Measurements from ENCODE around the gene CAMK2D. TPM values are rescaled to one million over a fixed set of nuclear protein-coding genes. Genes with fewer than 3 reads are reported as not detected.
"Not testable (repeated sequence)": the region's sequence is repeated elsewhere in the genome, so short reads cannot be mapped to it uniquely, and the experiment has no call there.

Gene CAMK2D
- polyA plus RNA-seq, 3 donors: 71.4 to 80.6 (median 79.8) TPM

DNA sequence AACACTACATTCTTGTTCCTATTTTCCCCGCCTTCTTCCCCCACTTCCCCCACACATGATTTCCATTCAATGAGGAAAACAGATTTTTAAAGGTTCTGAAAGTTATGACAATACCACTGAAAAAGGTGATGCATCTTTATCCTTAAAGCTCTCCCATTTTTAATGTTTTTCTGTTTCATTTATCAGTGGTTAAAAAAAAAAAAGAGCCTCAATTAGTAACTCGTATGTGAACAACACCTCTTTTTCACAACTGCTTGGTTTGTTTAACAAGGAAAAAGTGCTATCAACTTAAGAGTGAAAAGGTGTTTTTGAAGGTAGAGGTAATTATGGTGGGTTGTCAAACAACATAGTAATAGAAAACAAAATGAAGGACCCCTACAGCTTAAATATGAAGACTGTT lies 8.2 kb upstream of the CAMK2D start:
- no peak for DNase-seq

GRCh38 chr4:113768952-113769351 lies 7.4 kb upstream of the CAMK2D start:
- DNase-seq: no peak

DNA sequence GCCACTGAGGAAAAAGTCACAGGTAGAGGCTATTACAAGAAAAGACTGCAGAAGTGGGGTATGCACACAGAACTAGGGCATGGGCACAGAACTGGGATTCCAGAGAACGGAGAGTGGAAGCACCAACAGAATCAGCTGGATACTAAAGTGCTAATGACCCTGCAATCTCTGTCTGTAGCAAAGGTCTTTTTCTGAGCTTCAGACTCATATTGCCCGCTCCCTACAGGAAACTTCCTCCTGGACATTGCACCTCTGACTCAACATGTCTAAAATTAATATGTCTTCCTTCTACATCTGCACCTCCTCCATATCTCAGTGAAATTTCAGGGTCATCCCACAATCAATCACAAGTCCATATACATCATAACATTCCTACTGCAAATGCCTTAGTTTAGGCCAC lies 5.3 kb upstream of the CAMK2D start:
- no peak for DNase-seq

DNA sequence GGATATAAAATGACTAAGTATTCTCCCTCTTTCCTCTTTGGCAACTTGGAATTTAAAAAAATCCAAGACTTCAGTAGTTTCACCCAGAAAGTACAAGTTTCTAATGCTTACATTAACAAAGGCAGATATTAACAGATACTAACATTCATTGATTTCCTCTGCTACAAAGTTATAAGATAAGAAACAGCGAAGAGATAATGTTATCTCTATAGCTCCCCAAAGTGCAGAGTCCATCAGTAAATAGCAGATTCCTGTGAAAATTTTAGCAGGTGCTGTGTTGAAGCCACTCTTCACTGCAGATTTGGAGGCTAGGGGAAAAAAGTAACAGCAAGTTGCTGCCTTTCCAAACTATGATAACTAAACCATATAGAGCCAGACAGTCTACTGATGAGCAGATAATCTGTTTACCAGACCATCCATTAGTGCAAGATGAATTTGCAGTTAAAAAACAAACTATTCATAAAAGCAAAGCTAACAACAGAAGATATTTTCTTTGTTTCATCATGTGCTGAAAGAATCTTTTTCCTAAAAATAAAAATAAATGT lies 3.3 kb upstream of the CAMK2D start:
- no peak for DNase-seq

- DNase-seq: not testable (repeated sequence)
These were observed 2.4 kb upstream of the CAMK2D start for GRCh38 chr4:113763923-113764322.

DNA sequence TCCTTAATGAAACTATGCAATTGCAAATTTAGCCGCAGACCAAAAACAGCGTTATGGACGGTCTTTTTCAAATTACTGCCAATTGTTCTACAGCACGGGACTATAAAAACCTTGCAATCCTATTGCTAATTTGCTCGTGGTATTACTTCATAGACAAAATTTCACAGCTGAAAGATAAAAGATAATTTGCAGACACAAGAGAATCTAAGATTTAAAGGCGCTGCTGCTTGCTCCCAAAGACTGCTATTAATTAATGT lies 1.4 kb upstream of the CAMK2D start:
- DNase-seq: no peak

DNA sequence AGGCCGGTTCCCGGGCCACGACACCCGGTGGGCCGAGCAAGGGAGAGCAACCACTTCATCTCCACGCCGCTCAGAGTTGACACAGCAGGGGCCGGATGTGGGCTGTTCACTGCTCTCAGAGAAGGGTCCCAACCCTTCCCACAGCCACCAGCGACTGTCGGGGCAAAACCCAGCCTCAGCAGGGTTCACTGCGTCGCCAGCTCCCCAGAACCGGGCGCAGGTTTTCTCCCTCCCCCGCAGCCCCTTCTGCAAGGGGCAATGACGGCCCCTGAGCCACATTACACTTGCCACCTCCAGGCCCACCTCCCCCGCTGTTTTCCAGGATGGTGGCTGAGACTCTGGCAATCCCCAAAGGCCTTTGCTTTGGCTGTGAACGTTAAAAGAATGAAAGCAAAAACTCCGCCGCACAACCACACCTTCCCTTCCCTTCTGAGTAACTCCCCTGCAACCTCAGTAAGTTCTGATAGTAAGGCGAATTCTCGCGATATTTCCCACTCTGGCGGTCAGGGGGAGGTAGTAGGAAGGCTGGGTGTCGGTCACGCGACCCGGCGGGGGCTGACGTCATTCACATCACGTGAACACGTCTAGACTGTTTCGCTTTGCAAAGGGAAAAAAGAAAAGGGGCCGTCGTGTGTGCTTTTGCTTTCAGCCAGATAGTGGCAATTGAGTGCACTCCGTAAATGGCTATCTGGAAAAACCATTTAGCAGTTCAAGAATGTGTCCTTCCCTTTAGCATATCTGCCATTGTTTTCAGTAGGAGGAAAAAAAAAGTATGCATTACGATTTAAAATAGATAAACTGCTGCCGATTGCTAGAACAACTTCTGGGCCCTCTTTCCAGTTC lies 869 bp upstream of the CAMK2D start:
- DNase-seq: peak; percentile 100

GRCh38 chr4:113760795-113761619 lies 531 bp downstream of the CAMK2D start:
- peak; percentile 66 for DNase-seq

GRCh38 chr4:113760094-113760794 lies 1.3 kb downstream of the CAMK2D start:
- DNase-seq: peak; percentile 59

DNA sequence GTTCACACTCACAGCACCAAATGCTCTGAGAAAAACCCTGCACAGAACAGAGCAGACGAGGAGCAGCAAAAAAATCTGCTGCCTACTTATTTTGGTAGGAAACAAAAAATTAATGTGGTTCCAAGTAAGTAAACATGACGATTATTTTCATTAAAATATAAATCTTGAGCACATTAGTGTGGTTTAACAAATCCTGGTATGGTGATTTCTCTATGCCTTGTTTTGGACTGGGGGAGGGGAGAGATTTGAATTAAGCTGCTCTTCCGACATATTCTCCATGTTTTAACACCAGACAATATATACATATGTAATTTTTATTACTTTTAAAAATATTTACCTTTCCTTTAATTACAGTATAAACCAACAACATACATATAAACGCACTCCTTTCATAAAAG lies 1.8 kb downstream of the CAMK2D start:
- peak; percentile 3 for DNase-seq

- no peak for DNase-seq
These were observed 3.2 kb downstream of the CAMK2D start for GRCh38 chr4:113758372-113758771.

DNA sequence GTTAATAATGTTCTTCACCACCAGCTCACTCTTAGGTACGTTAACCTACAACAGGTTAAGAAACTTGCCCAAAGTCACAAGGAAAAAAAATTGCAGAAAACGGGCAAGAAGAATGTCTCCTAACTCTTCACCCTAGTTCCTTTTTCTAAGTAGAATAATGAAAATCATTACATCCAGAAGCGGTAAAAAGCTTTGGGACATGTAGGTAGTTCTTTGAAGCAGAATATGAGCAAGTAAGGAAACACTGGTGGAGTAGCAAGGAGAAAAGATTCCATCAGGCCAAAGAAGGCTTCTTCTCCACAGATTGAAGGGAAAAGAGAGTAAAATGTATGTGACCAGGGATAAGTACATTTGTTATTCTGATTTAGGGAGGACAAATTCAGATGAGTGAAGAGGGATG lies 4.1 kb downstream of the CAMK2D start:
- no peak for DNase-seq

DNA sequence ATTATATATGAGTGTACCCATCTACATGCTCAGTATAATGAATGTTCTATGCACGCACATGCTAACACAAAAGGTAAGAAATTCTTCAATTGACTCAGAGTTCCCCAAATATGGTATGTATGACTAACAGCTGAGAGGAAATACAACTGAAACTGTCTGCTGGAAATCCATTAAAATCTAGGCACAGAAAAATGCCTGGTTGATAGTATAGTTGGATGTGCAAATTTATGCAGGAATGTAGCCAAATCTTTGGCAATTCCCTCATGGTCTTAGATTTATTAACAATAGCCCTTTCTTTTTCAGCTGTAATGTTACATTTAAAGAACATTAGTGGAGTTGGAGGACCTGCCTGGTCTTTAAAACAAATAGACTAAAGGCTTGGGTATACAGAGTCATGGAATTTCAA lies 5.5 kb downstream of the CAMK2D start:
- peak; percentile 14 for DNase-seq

DNA sequence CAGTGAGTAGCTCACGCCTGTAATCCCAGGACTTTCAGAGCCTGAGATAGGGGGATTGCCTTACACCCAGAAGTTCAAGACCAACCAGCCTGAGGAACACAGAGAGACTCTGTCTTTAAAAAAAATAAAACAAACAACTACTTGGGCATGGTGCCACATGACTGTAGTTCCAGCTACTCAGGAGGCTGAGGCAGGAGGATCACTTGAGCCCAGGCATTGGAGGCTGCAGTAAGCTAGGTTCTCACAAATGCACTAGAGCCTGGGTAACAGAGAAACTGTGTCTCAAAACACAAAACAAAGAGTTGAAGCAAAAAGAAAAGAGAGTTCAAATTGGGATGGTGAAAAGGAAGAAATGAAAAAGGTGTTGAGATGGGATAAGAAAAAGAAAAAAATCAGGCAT lies 10.8 kb downstream of the CAMK2D start:
- no peak for DNase-seq

DNA sequence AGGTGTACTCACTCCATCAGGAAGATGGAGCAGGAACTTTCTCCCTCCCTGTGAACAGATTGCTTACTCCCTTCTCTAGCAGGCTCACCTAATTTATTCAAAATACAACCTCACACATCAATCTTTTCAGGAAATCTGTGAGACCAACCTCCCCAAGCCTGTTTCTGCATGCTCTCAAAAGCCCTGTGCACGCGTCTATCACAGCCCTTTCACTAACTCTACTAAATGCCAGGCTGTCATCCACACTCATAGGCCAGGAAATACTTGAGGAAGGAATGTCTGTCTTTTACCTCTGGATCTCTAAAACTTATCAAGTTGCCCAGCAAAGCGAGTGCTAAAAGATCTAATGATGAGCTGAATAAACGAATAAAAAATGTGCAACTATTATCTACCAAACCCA lies 11.2 kb downstream of the CAMK2D start:
- no peak for DNase-seq

DNA sequence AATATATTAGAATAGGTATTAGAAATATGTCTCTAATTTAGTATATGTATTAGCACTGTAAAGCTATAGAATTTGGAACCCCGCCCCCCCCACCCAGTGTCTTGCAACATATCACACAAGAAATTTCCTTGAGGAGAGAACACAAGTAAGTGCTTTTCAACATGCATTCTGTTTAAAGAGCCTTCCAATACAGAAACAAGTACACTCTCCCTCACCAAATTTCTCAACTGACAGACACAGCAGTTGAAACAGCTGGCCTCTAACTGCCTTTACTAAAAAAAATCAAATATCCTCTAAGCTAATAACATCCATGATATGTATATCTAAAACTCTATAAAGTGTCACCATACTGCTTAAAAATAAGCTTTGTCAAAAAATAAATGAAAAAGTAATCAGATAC lies 12.4 kb downstream of the CAMK2D start:
- DNase-seq: no peak

DNA sequence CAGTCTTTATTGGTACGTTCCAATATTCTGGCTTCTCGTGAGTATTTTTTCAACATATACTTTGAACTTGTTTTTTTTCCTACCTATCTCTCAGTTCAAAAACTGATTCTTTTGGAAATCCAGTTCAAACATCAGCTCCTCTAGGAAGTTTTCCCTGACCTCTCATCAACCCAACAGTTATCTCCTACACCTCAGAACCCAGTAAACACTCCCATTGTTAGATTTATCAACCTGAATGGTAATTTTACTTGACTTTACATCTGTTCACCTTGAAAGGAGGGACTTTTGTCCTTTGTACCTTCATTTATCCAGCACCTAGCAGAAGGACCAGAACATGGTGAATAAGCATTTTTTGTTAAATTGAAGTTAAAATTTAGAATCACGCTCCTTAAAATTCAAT lies 13.6 kb downstream of the CAMK2D start:
- no peak for DNase-seq

GRCh38 chr4:113745711-113746110 lies 15.8 kb downstream of the CAMK2D start:
- DNase-seq: no peak

GRCh38 chr4:113744667-113745240 lies 16.8 kb downstream of the CAMK2D start:
- DNase-seq: no peak

DNA sequence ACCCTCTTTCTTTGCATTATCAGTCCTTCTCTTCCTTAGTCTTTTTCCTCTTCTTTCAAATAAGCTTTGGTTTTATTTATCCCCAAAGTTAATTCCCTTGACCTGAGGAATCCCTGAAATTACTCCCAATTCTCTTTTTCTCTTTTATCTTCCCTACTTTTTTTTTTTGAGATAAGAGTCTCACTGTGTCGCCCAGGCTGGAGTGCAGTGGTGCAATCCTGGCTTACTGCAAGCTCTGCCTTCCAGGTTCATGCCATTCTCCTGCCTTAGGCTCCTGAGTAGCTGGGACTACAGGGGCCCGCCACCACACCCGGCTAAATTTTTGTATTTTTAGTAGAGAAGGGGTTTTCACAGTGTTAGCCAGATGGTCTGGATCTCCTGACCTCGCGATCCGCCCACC lies 17.8 kb downstream of the CAMK2D start:
- DNase-seq: no peak

DNA sequence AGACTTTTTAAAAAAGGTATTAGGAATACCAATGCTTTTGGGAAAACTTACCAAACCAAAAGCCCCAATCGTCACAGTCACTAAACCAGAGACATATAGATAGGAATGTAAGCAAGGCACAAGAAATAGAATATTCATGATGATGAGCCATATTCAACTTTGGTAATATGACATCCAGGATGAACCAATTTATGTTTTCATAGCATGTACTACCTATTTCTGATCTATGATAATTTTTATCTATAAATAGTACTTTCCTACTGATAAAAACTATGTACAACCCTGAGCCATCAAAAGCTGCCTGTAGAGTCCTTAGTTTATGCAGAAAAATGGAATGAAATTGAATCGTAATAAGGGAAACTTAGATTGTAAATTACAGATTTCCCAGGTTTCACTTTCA lies 18.9 kb downstream of the CAMK2D start:
- DNase-seq: no peak

- no peak for DNase-seq
These were observed 19.6 kb downstream of the CAMK2D start for GRCh38 chr4:113741956-113742355.
